ENCODE data around the gene SAMD14. TPM values are rescaled to one million over a fixed set of nuclear protein-coding genes. Genes with fewer than 3 reads are reported as not detected.

The SAMD14 gene
- total RNA-seq, 6 experiments from 2014 or later = 0.50 to 3.8 (median 0.77) TPM; not detected in 1

GRCh38 chr17:50163843-50164696 lies 34.1 kb upstream of the SAMD14 start:
- Histone ChIP-seq H3K27me3 (no peaks in the 10 kb centered on the region), H3K4me3 (no peak overlapping the region), H3K4me1 (peaks cover 0 to 4% (median 2%) of the 10 kb centered on the region in 4 donors), H3K9me3 (no peaks in the 10 kb centered on the region), H3K27ac (no peak overlapping the region), H3K36me3 (no peaks in the 10 kb centered on the region)
- TF ChIP-seq CTCF (IDR thresholded peaks at IDR 0.05) (no peak), POLR2A (IDR thresholded peaks at IDR 0.05) (no peak)
- DNase-seq (peak in 2 of 3 donors; percentile 17 to 49), ATAC-seq (no peak)
- WGBS (ENCODE audit: insufficient coverage, low coverage, low lambda C conversion rate, missing lambda C conversion rate) = 60% methylated on average over 2 of the region's 11 CpGs
- intact Hi-C loops (cut with DNase I) = loop anchor here (10.0 kb wide), 1 partner anchor 49 kb away; no protein-coding TSS in a partner anchor

GRCh38 chr17:50162466-50163254 lies 32.7 kb upstream of the SAMD14 start:
- WGBS (ENCODE audit: insufficient coverage, low coverage, low lambda C conversion rate, missing lambda C conversion rate) = 61% methylated on average over 8 of the region's 8 CpGs
- Histone ChIP-seq H3K27me3 (no peaks in the 10 kb centered on the region), H3K36me3 (no peaks in the 10 kb centered on the region), H3K27ac (no peak overlapping the region), H3K4me1 (peaks cover 0 to 4% (median 2%) of the 10 kb centered on the region in 4 donors), H3K4me3 (no peak overlapping the region), H3K9me3 (no peaks in the 10 kb centered on the region)
- DNase-seq (peak in 1 of 3 donors; percentile 44), ATAC-seq (no peak)
- TF ChIP-seq POLR2A (IDR thresholded peaks at IDR 0.05) (no peak), CTCF (IDR thresholded peaks at IDR 0.05) (no peak)
- intact Hi-C loops (cut with DNase I) = loop anchor here (10.0 kb wide), 1 partner anchor 48 kb away; no protein-coding TSS in a partner anchor

GRCh38 chr17:50161911-50162288 lies 31.9 kb upstream of the SAMD14 start:
- no peak for TF ChIP-seq CTCF (IDR thresholded peaks at IDR 0.05)
- no peak for TF ChIP-seq POLR2A (IDR thresholded peaks at IDR 0.05)
- Histone ChIP-seq H3K9me3 (no peaks in the 10 kb centered on the region), H3K4me3 (no peak overlapping the region), H3K36me3 (no peaks in the 10 kb centered on the region), H3K4me1 (peaks cover 0 to 4% (median 2%) of the 10 kb centered on the region in 4 donors), H3K27me3 (no peaks in the 10 kb centered on the region), H3K27ac (no peak overlapping the region)
- intact Hi-C loops (cut with DNase I) = loop anchor here (10.0 kb wide), 1 partner anchor 47 kb away; no protein-coding TSS in a partner anchor
- WGBS (ENCODE audit: insufficient coverage, low coverage, low lambda C conversion rate, missing lambda C conversion rate) = 28% methylated on average over 11 of the region's 16 CpGs
- DNase-seq (peak in 1 of 3 donors; percentile 31), ATAC-seq (no peak)

GRCh38 chr17:50161023-50161910 lies 31.3 kb upstream of the SAMD14 start:
- intact Hi-C loops (cut with DNase I) = loop anchor here (10.0 kb wide), 1 partner anchor 46 kb away; no protein-coding TSS in a partner anchor
- Histone ChIP-seq H3K4me1 (peaks cover 0 to 4% (median 2%) of the 10 kb centered on the region in 4 donors), H3K27me3 (no peaks in the 10 kb centered on the region), H3K27ac (no peak overlapping the region), H3K36me3 (no peaks in the 10 kb centered on the region), H3K4me3 (peak overlapping the region; percentile 27 to 57 (median 49)), H3K9me3 (no peaks in the 10 kb centered on the region)
- ATAC-seq (peak; percentile 97 to 99 (median 98)), DNase-seq (peak; percentile 91 to 93 (median 92))
- peak; percentile 18 for TF ChIP-seq POLR2A (IDR thresholded peaks at IDR 0.05)
- TF ChIP-seq CTCF (IDR thresholded peaks at IDR 0.05) = peak; percentile 94 to 97 (median 95)
- 4% methylated on average over 22 of the region's 53 CpGs for WGBS (ENCODE audit: insufficient coverage, low coverage, low lambda C conversion rate, missing lambda C conversion rate)

Measured in right lobe of liver (tissue), 6 donors.